Body of pancreas (tissue), 4 donors: Measurements from ENCODE around the gene METTL14.
A peak's percentile ranks its signal among the peaks of the same experiment; 100 is the strongest.

ENCODE experiments used
- POLR2A ChIP-seq, 3 donors: fragments of 450-650 bp; IDR thresholded peaks; one replicate each; pipeline ENCODE4 v1.6.1; 2016; ENCODE audit warnings: antibody characterized with exemption in 3 of 3, mild to moderate bottlenecking in 2 of 3
- TF ChIP-seq, protein P1 (sequence below), 7 experiments: fragments of 450-650 bp in 4 of 7; fragments of 200-600 bp in 3 of 7; sonication (generic) in 3 of 7; IDR thresholded peaks; one replicate each; pipeline ENCODE4 v1.5.1; 2016 to 2019; ENCODE audit warnings: antibody characterized with exemption in 7 of 7

DNA sequence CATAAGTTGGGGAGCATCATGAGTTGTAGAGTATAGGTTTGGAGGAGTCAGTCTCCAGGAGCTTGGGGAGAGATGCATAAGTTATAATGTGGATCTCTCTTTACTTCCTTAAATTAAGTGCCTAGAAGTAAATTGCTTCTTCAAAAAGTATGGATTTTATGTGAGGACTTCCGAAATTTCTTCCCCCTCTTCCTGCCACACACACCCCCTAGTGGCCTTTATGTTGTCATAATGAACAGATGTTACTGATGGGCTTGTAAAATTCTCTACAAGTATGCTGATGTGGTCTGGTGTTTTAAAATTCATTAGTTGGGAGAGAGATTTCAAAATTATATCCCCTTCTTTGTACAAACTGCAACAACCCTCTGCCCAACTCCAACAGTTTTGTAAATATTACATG is 2.3 kb upstream of the METTL14 start:
- TF ChIP-seq, protein P1, sequence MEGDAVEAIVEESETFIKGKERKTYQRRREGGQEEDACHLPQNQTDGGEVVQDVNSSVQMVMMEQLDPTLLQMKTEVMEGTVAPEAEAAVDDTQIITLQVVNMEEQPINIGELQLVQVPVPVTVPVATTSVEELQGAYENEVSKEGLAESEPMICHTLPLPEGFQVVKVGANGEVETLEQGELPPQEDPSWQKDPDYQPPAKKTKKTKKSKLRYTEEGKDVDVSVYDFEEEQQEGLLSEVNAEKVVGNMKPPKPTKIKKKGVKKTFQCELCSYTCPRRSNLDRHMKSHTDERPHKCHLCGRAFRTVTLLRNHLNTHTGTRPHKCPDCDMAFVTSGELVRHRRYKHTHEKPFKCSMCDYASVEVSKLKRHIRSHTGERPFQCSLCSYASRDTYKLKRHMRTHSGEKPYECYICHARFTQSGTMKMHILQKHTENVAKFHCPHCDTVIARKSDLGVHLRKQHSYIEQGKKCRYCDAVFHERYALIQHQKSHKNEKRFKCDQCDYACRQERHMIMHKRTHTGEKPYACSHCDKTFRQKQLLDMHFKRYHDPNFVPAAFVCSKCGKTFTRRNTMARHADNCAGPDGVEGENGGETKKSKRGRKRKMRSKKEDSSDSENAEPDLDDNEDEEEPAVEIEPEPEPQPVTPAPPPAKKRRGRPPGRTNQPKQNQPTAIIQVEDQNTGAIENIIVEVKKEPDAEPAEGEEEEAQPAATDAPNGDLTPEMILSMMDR (IDR thresholded peaks at IDR 0.05): peak in 4 of 7 experiments; percentile 13 to 32 (median 28)
- TF ChIP-seq POLR2A (IDR thresholded peaks at IDR 0.05): no peak
